Small intestine (tissue), 7 donors: ENCODE measurements around the gene PDSS1. TPM values are rescaled to one million over a fixed set of nuclear protein-coding genes. Genes with fewer than 3 reads are reported as not detected.

Source experiments
- DNase-seq, 2 donors: peaks; one replicate each; pipeline versions ENCODE4 v3.0.0 to v3.0.0-alpha.2; 2013
- FAIRE-seq: peaks from 2 replicates; lab custom pipeline; 2012; peaks lifted over from hg19 to GRCh38; lab: Jason Lieb, UNC
- H3K27ac ChIP-seq, 3 donors: one replicate each; pipeline ENCODE4 v1.5.1; 2013; ENCODE audit warnings: low read length in 2 of 3, mild to moderate bottlenecking in 2 of 3, control low read depth in 1 of 3, inconsistent platforms in 1 of 3, low read depth in 1 of 3, moderate library complexity in 1 of 3
- H3K27me3 ChIP-seq, 3 donors: one replicate each; pipeline ENCODE4 v1.6.1; 2013; ENCODE audit warnings: low read length in 3 of 3, inconsistent platforms in 1 of 3; ENCODE audit not compliant: control insufficient read depth in 3 of 3, insufficient read depth in 3 of 3
- H3K36me3 ChIP-seq, 3 donors: one replicate each; pipeline ENCODE4 v1.6.1; 2013; ENCODE audit warnings: low read length in 3 of 3, inconsistent platforms in 1 of 3, low read depth in 1 of 3, mild to moderate bottlenecking in 1 of 3, moderate library complexity in 1 of 3; ENCODE audit not compliant: control insufficient read depth in 3 of 3, insufficient read depth in 2 of 3
- H3K4me1 ChIP-seq, 3 donors: one replicate each; pipeline ENCODE4 v1.6.1; 2013; ENCODE audit warnings: low read length in 2 of 3, inconsistent platforms in 1 of 3, low read depth in 1 of 3, mild to moderate bottlenecking in 1 of 3, moderate library complexity in 1 of 3; ENCODE audit not compliant: control insufficient read depth in 3 of 3, insufficient read depth in 2 of 3
- H3K4me3 ChIP-seq, 3 donors: one replicate each; pipeline ENCODE4 v1.5.1; 2013; ENCODE audit warnings: low read length in 3 of 3, control low read depth in 1 of 3, inconsistent platforms in 1 of 3, low read depth in 1 of 3, mild to moderate bottlenecking in 1 of 3, moderate library complexity in 1 of 3
- H3K9me3 ChIP-seq, 2 donors: one replicate each; pipeline ENCODE4 v1.6.1; 2013; ENCODE audit warnings: low read depth in 1 of 2, low read length in 1 of 2; ENCODE audit not compliant: control insufficient read depth in 2 of 2, insufficient read depth in 1 of 2
- WGBS, 3 donors: extraction: QIAGEN DNeasy Blood & Tissue Kit; methylation state at CpG; one replicate each; pipeline ENCODE4 v1.1.7; 2013; 5-methylcytosine and 5-hydroxymethylcytosine counted together
- polyA plus RNA-seq, 4 donors: library from polyadenylated mRNA; stranded (reverse) in 3 of 4; unstranded in 1 of 4; fragments of 200-250 nt in 3 of 4; fragments of 120-200 nt in 1 of 4; gene quantifications; one replicate each; pipeline versions ENCODE4 v1.2.1 to v1.2.3, GENCODE V29; 2013
- donor health status: healthy with polysubstance abuse.
- donor health status: control.
- donor health status: control.
- donor health status: Bipolar disorder and iron deficiency.
- donor health status: healthy.

Gene PDSS1
- polyA plus RNA-seq, 4 donors = 23.5 to 62.8 (median 45.3) TPM

GRCh38 chr10:26735435-26735834 is 37.9 kb downstream of the PDSS1 start:
- Histone ChIP-seq H3K9me3 (no peaks in the 10 kb centered on the region), H3K4me1 (peaks cover 0 to 27% (median 0%) of the 10 kb centered on the region in 3 donors), H3K4me3 (no peak overlapping the region), H3K27ac (no peak overlapping the region), H3K36me3 (peaks cover 3 to 59% (median 16%) of the 10 kb centered on the region in 3 donors), H3K27me3 (no peaks in the 10 kb centered on the region)
- no peak for FAIRE-seq
- WGBS, 3 donors = 83 to 92% (median 90%) methylated on average over 4 of the region's 4 CpGs
- no peak for DNase-seq

- DNase-seq = no peak
- peak overlapping the region in 1 of 3 donors; percentile 32 for H3K27ac ChIP-seq
- whole genome bisulfite sequencing, 3 donors = 48 to 75% (median 67%) methylated on average over 1 of the region's 1 CpG
Measured at GRCh38 chr10:26737730-26738129, 40.2 kb downstream of the PDSS1 start.

GRCh38 chr10:26738301-26738911 is 40.9 kb downstream of the PDSS1 start:
- Histone ChIP-seq H3K27me3 (no peaks in the 10 kb centered on the region), H3K4me3 (no peak overlapping the region), H3K36me3 (peaks cover 8 to 56% (median 22%) of the 10 kb centered on the region in 3 donors), H3K9me3 (no peaks in the 10 kb centered on the region), H3K4me1 (peaks cover 0 to 24% (median 0%) of the 10 kb centered on the region in 3 donors), H3K27ac (peak overlapping the region in 1 of 3 donors; percentile 19)
- DNase-seq (peak in 1 of 2 donors; percentile 45), FAIRE-seq (no peak)
- WGBS, 3 donors = 66 to 73% (median 66%) methylated on average over 5 of the region's 5 CpGs

More at GRCh38 chr10:26737730-26738129, 40.2 kb downstream of the PDSS1 start:
- Histone ChIP-seq H3K27me3 (no peaks in the 10 kb centered on the region), H3K4me1 (peaks cover 0 to 27% (median 0%) of the 10 kb centered on the region in 3 donors), H3K36me3 (peaks cover 7 to 61% (median 19%) of the 10 kb centered on the region in 3 donors), H3K4me3 (no peak overlapping the region), H3K9me3 (no peaks in the 10 kb centered on the region)
- no peak for FAIRE-seq

DNA sequence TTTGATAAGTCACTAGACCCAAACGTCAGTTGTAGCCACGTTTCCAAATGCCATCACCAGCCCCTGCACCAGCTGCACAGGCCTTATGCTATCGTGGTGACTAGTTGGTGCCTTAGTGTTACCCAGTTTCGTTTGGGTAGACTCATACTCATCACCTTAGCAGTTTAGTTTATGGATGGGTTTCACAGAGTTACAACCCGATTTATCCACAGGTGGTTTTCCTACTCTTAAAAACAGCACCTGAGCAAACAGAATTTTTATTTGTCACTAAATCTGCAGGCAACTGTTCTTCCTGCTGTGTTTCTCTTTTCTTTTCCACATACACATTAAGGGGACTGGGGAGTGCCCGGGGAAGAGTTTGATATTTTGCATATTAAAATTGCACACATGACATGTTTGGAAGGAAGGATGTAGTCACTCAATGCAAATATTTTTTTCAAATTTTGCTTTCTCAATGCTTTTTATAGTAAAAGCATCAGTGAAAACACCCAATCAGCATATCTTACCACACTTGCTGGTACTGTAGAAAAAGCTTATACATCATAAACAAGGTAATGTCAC is 41.6 kb downstream of the PDSS1 start:
- peaks cover 0 to 16% (median 0%) of the 10 kb centered on the region in 3 donors for H3K4me1 ChIP-seq
- H3K27me3 ChIP-seq = no peaks in the 10 kb centered on the region
- DNase-seq = no peak
- WGBS, 3 donors = 69 to 73% (median 71%) methylated on average over 6 of the region's 6 CpGs
- peaks cover 8 to 49% (median 27%) of the 10 kb centered on the region in 3 donors for H3K36me3 ChIP-seq
- H3K4me3 ChIP-seq = no peak overlapping the region
- no peak overlapping the region for H3K27ac ChIP-seq
- FAIRE-seq = no peak
- no peaks in the 10 kb centered on the region for H3K9me3 ChIP-seq

DNA sequence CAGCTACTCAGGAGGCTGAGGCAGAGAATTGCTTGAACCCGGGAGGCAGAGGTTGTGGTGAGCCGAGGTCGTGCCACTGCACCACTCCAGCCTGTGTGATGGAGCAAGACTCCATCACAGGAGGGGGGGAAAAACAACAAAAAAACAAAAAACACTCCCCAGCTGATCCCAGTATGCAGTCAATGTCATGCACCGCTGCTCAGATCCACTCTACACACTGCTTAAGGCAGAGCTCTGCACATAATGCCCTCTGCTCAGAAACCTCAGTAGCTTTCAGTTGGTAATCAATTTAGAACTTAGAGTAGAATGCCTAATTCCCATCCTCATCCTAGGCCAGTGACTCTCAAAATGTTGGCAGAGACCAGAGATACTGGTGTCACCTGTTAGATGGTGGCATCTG is 43.9 kb downstream of the PDSS1 start:
- Histone ChIP-seq H3K27me3 (no peaks in the 10 kb centered on the region), H3K36me3 (peaks cover 5 to 47% (median 22%) of the 10 kb centered on the region in 3 donors), H3K27ac (no peak overlapping the region), H3K4me3 (no peak overlapping the region), H3K4me1 (peaks cover 0 to 6% (median 0%) of the 10 kb centered on the region in 3 donors), H3K9me3 (no peaks in the 10 kb centered on the region)
- DNase-seq (no peak), FAIRE-seq (no peak)
- WGBS, 3 donors = 97 to 100% (median 99%) methylated on average over 4 of the region's 4 CpGs

- FAIRE-seq (no peak), DNase-seq (no peak)
- Histone ChIP-seq H3K36me3 (peaks cover 5 to 39% (median 19%) of the 10 kb centered on the region in 3 donors), H3K4me3 (no peak overlapping the region), H3K4me1 (peaks cover 0 to 5% (median 0%) of the 10 kb centered on the region in 3 donors), H3K27me3 (no peaks in the 10 kb centered on the region), H3K27ac (no peak overlapping the region), H3K9me3 (no peaks in the 10 kb centered on the region)
- 92 to 98% (median 97%) methylated on average over 2 of the region's 2 CpGs for WGBS, 3 donors
Measured at GRCh38 chr10:26743091-26743490, 45.6 kb downstream of the PDSS1 start.

DNA sequence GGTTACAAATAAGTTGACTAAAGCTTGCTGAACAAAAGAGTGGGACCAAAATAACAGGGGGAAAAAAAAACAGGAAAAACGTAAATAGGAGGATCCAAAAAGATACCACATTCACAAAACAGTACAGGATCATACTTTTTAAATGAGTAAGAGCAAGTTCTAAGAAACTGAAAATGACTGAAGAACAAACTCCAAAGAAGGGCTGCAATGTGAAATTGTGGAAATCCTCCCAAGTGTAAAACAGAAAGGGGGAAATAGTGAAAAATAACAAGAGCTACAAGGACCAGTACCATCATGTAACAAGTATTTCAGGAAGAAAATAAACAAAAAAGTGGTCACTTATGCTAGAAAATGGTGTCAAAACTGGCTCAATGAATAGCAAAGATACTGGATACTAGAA is 46.3 kb downstream of the PDSS1 start:
- 78 to 88% (median 85%) methylated on average over 1 of the region's 1 CpG for WGBS, 3 donors
- H3K9me3 ChIP-seq = no peaks in the 10 kb centered on the region
- H3K27me3 ChIP-seq = no peaks in the 10 kb centered on the region
- H3K4me1 ChIP-seq = no peaks in the 10 kb centered on the region
- FAIRE-seq (no peak), DNase-seq (no peak)
- no peak overlapping the region for H3K27ac ChIP-seq
- no peak overlapping the region for H3K4me3 ChIP-seq
- peaks cover 5 to 39% (median 19%) of the 10 kb centered on the region in 3 donors for H3K36me3 ChIP-seq

DNA sequence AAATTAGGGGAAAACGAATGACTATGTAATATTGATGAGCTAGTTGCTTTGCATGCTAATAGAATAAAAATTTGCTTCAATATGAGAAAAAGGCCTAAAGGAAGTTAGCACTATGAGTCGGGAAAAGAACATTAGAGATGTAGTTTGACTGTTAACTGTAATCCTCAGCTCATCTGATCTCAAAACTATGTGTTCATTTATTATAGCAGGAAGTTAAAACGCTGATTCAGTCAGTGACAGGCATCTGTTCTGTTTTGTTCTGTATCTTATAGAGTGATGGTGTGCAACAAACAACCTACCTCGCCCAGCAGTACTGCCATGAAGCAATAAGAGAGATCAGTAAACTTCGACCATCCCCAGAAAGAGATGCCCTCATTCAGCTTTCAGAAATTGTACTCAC is 48.6 kb downstream of the PDSS1 start:
- H3K36me3 ChIP-seq = peaks cover 5 to 27% (median 13%) of the 10 kb centered on the region in 3 donors
- 60 to 78% (median 72%) methylated on average over 5 of the region's 5 CpGs for WGBS, 3 donors

More for the DNA sequence above, 48.6 kb downstream of the PDSS1 start:
- H3K27me3 ChIP-seq = no peaks in the 10 kb centered on the region
- H3K4me3 ChIP-seq = no peak overlapping the region
- no peak overlapping the region for H3K27ac ChIP-seq
- FAIRE-seq = no peak
- no peaks in the 10 kb centered on the region for H3K9me3 ChIP-seq
- no peaks in the 10 kb centered on the region for H3K4me1 ChIP-seq
- no peak for DNase-seq
